Loucy (cell line): ENCODE data around the gene KANSL2.

Source experiments
- H2AFZ ChIP-seq: fragments of 200-600 bp; sonication (generic); 2 replicates; pipeline ENCODE4 v1.6.0; 2016; ENCODE audit warnings: antibody characterized with exemption, mild to moderate bottlenecking, low read length, moderate library complexity
- H3F3A ChIP-seq: fragments of 200-600 bp; 2 replicates; pipeline ENCODE4 v1.6.0; 2016; ENCODE audit warnings: antibody characterized with exemption, low read depth, mild to moderate bottlenecking
- H3K27me3 ChIP-seq: fragments of 200-600 bp; sonication (generic); 2 replicates; pipeline ENCODE4 v1.6.1; 2014; ENCODE audit warnings: low read length, mild to moderate bottlenecking; ENCODE audit not compliant: insufficient read depth, poor library complexity, severe bottlenecking
- H3K36me3 ChIP-seq: fragments of 200-600 bp; sonication (generic); 2 replicates; pipeline ENCODE4 v1.6.1; 2016; ENCODE audit warnings: low read length; ENCODE audit not compliant: insufficient read depth
- H3K4me1 ChIP-seq: fragments of 200-600 bp; sonication (generic); 2 replicates; pipeline ENCODE4 v1.5.1; 2014; ENCODE audit warnings: low read length, mild to moderate bottlenecking; ENCODE audit not compliant: insufficient read depth, poor library complexity, severe bottlenecking
- H3K4me2 ChIP-seq: fragments of 200-600 bp; sonication (generic); 2 replicates; pipeline ENCODE4 v1.6.0; 2014; ENCODE audit warnings: antibody characterized with exemption, low read length, low read depth, mild to moderate bottlenecking; ENCODE audit not compliant: poor library complexity, severe bottlenecking
- H3K4me3 ChIP-seq: fragments of 200-600 bp; sonication (generic); 2 replicates; pipeline ENCODE4 v1.5.1; 2014; ENCODE audit warnings: low read length, mild to moderate bottlenecking, mixed read lengths; ENCODE audit not compliant: poor library complexity, severe bottlenecking
- H3K79me2 ChIP-seq: fragments of 200-600 bp; sonication (generic); 2 replicates; pipeline ENCODE4 v1.6.1; 2014; ENCODE audit warnings: low read length; ENCODE audit not compliant: insufficient read depth
- H3K9ac ChIP-seq: fragments of 200-600 bp; sonication (generic); 2 replicates; pipeline ENCODE4 v1.6.0; 2014; ENCODE audit warnings: mild to moderate bottlenecking, low read depth, low read length, moderate library complexity; ENCODE audit not compliant: poor library complexity, severe bottlenecking
- H3K9me2 ChIP-seq: fragments of 200-600 bp; sonication (generic); replicated peaks from 2 replicates; pipeline ENCODE4 v1.6.1; 2016; ENCODE audit warnings: low read depth, low read length, mixed read lengths
- H3K9me3 ChIP-seq: fragments of 200-600 bp; sonication (generic); 2 replicates; pipeline ENCODE4 v1.6.1; 2014; ENCODE audit warnings: mild to moderate bottlenecking, antibody characterized with exemption, low read length, low read depth; ENCODE audit not compliant: insufficient read depth
- H4K20me1 ChIP-seq: fragments of 200-600 bp; sonication (generic); 2 replicates; pipeline ENCODE4 v1.6.0; 2014; ENCODE audit warnings: antibody characterized with exemption, low read length, mild to moderate bottlenecking; ENCODE audit not compliant: insufficient read depth, poor library complexity, severe bottlenecking
- CTCF ChIP-seq: fragments of 200-600 bp; sonication (generic); conservative IDR thresholded peaks from 2 replicates; pipeline ENCODE4 v1.5.1; 2014; ENCODE audit warnings: mild to moderate bottlenecking, antibody characterized with exemption, low read length
- EZH2phosphoT487 ChIP-seq: fragments of 200-600 bp; IDR thresholded peaks from 2 replicates; pipeline ENCODE4 v1.6.1; 2018; ENCODE audit warnings: antibody characterized with exemption, mild to moderate bottlenecking, moderate library complexity, borderline replicate concordance

Gene KANSL2

GRCh38 chr12:48690990-48691389 lies 9.0 kb upstream of the KANSL2 start:
- Histone ChIP-seq H3F3A (no peaks in the 10 kb centered on the region), H3K79me2 (peaks cover 3% of the 10 kb centered on the region; the same call in 1 of the 2 replicates), H3K36me3 (peaks cover 76% of the 10 kb centered on the region)

GRCh38 chr12:48690436-48690835 lies 8.4 kb upstream of the KANSL2 start:
- Histone ChIP-seq H3K9me2 (no peaks in the 10 kb centered on the region), H3K36me3 (peaks cover 70% of the 10 kb centered on the region), H3F3A (no peaks in the 10 kb centered on the region), H2AFZ (no peak overlapping the region), H3K4me3 (no peak overlapping the region), H3K27me3 (no peaks in the 10 kb centered on the region), H3K9me3 (no peaks in the 10 kb centered on the region), H3K4me1 (no peaks in the 10 kb centered on the region), H3K79me2 (peaks cover 3% of the 10 kb centered on the region; the same call in 1 of the 2 replicates), H3K4me2 (no peak overlapping the region), H4K20me1 (peaks cover 6% of the 10 kb centered on the region), H3K9ac (no peak overlapping the region)
- TF ChIP-seq CTCF (no peak), EZH2phosphoT487 (no peak)

More at GRCh38 chr12:48690990-48691389, 9.0 kb upstream of the KANSL2 start:
- no peaks in the 10 kb centered on the region for H3K9me2 ChIP-seq
- no peaks in the 10 kb centered on the region for H3K27me3 ChIP-seq
- H3K4me2 ChIP-seq, result no peak overlapping the region
- TF ChIP-seq CTCF (no peak), EZH2phosphoT487 (no peak)
- peaks cover 6% of the 10 kb centered on the region for H4K20me1 ChIP-seq
- H2AFZ ChIP-seq, result no peak overlapping the region
- no peak overlapping the region for H3K4me3 ChIP-seq
- H3K9me3 ChIP-seq, result no peaks in the 10 kb centered on the region
- H3K9ac ChIP-seq, result no peak overlapping the region
- no peaks in the 10 kb centered on the region for H3K4me1 ChIP-seq

- Histone ChIP-seq H3K4me1 (no peaks in the 10 kb centered on the region), H3K9me2 (no peaks in the 10 kb centered on the region), H3K4me2 (no peak overlapping the region), H3K9ac (no peak overlapping the region), H4K20me1 (peaks cover 3% of the 10 kb centered on the region), H2AFZ (no peak overlapping the region), H3F3A (no peaks in the 10 kb centered on the region), H3K27me3 (no peaks in the 10 kb centered on the region), H3K36me3 (peaks cover 54% of the 10 kb centered on the region; the same call in 1 of the 2 replicates), H3K79me2 (peaks cover 3% of the 10 kb centered on the region; the same call in 1 of the 2 replicates), H3K9me3 (no peaks in the 10 kb centered on the region), H3K4me3 (no peak overlapping the region)
- TF ChIP-seq EZH2phosphoT487 (no peak), CTCF (no peak)
These were observed 6.8 kb upstream of the KANSL2 start for GRCh38 chr12:48688836-48689235.
